ENCODE measurements around the gene LGMN. TPM values are rescaled to one million over a fixed set of nuclear protein-coding genes. Genes with fewer than 3 reads are reported as not detected.
"Not testable (repeated sequence)": the region's sequence is repeated elsewhere in the genome, so short reads cannot be mapped to it uniquely, and the experiment has no call there.

Gene LGMN
- total and polyA plus RNA-seq, 2 donors (not counting 1 experiment from before 2014, with no cell fraction given), result 22.6 to 61.0 TPM

GRCh38 chr14:92768795-92769194 is 20.4 kb upstream of the LGMN start:
- Histone ChIP-seq H3K27me3 (ENCODE audit: control insufficient read depth, insufficient read depth, low read length) (no peaks in the 10 kb centered on the region), H3K9me3 (ENCODE audit: control insufficient read depth, insufficient read depth, low read depth, low read length) (no peaks in the 10 kb centered on the region), H3K36me3 (ENCODE audit: control insufficient read depth, insufficient read depth, low read length) (no peaks in the 10 kb centered on the region), H4K20me1 (ENCODE audit: control insufficient read depth, extremely low read depth, insufficient read depth, low read length) (no peaks in the 10 kb centered on the region), H3K4me2 (ENCODE audit: extremely low read depth, insufficient read depth, low read length) (no peak overlapping the region), H2AFZ (ENCODE audit: low read length) (no peak overlapping the region), H3K27ac (ENCODE audit: insufficient read depth, low read length) (no peak overlapping the region), H3K79me2 (ENCODE audit: control insufficient read depth, insufficient read depth, low read length) (no peaks in the 10 kb centered on the region), H3K4me3 (replicated peaks in 1 of 4; ENCODE audit: control extremely low read depth in 1 of 4, insufficient read depth in 1 of 4, low read depth in 3 of 4, low read length in 4 of 4) (no peak overlapping the region), H3K9ac (ENCODE audit: insufficient read depth, low read length) (no peak overlapping the region), H3K4me1 (ENCODE audit: control insufficient read depth, extremely low read depth, insufficient read depth, low read length) (no peaks in the 10 kb centered on the region)
- DNase-seq (ENCODE audit: low read depth in 2 of 2), result no peak
- TF ChIP-seq EZH2 (IDR thresholded peaks at IDR 0.05; ENCODE audit: low read length, missing control alignments), result no peak
- no peak for TF ChIP-seq CTCF (conservative IDR thresholded peaks at IDR 0.05 in 1 of 2, IDR thresholded peaks at IDR 0.05 in 1 of 2; ENCODE audit: low read depth in 1 of 2, low read length in 2 of 2)

- H3K27me3 ChIP-seq (ENCODE audit: control insufficient read depth, insufficient read depth, low read length); H4K20me1 ChIP-seq (ENCODE audit: control insufficient read depth, extremely low read depth, insufficient read depth, low read length); H3K27ac ChIP-seq (ENCODE audit: insufficient read depth, low read length); H3K4me2 ChIP-seq (ENCODE audit: extremely low read depth, insufficient read depth, low read length); H3K4me3 ChIP-seq (replicated peaks in 1 of 4; ENCODE audit: control extremely low read depth in 1 of 4, insufficient read depth in 1 of 4, low read depth in 3 of 4, low read length in 4 of 4); H2AFZ ChIP-seq (ENCODE audit: low read length); H3K4me1 ChIP-seq (ENCODE audit: control insufficient read depth, extremely low read depth, insufficient read depth, low read length); H3K9ac ChIP-seq (ENCODE audit: insufficient read depth, low read length); H3K9me3 ChIP-seq (ENCODE audit: control insufficient read depth, insufficient read depth, low read depth, low read length); H3K79me2 ChIP-seq (ENCODE audit: control insufficient read depth, insufficient read depth, low read length); H3K36me3 ChIP-seq (ENCODE audit: control insufficient read depth, insufficient read depth, low read length): not testable (repeated sequence)
- DNase-seq (ENCODE audit: low read depth in 2 of 2), result peak in 1 of 2 donors; percentile 79
Measured at GRCh38 chr14:92768236-92768635, 19.8 kb upstream of the LGMN start.

GRCh38 chr14:92763666-92764631 is 15.5 kb upstream of the LGMN start:
- H3K9me3 ChIP-seq (ENCODE audit: control insufficient read depth, insufficient read depth, low read depth, low read length); H3K9ac ChIP-seq (ENCODE audit: insufficient read depth, low read length); H3K4me2 ChIP-seq (ENCODE audit: extremely low read depth, insufficient read depth, low read length); H3K27ac ChIP-seq (ENCODE audit: insufficient read depth, low read length); H3K27me3 ChIP-seq (ENCODE audit: control insufficient read depth, insufficient read depth, low read length); H3K79me2 ChIP-seq (ENCODE audit: control insufficient read depth, insufficient read depth, low read length); H3K4me3 ChIP-seq (replicated peaks in 1 of 4; ENCODE audit: control extremely low read depth in 1 of 4, insufficient read depth in 1 of 4, low read depth in 3 of 4, low read length in 4 of 4); H2AFZ ChIP-seq (ENCODE audit: low read length); H4K20me1 ChIP-seq (ENCODE audit: control insufficient read depth, extremely low read depth, insufficient read depth, low read length); H3K36me3 ChIP-seq (ENCODE audit: control insufficient read depth, insufficient read depth, low read length); H3K4me1 ChIP-seq (ENCODE audit: control insufficient read depth, extremely low read depth, insufficient read depth, low read length); DNase-seq (ENCODE audit: low read depth in 2 of 2): not testable (repeated sequence)

GRCh38 chr14:92760524-92760805 is 12.0 kb upstream of the LGMN start:
- no peak overlapping the region for H3K27ac ChIP-seq (ENCODE audit: insufficient read depth, low read length)
- no peak overlapping the region for H3K9ac ChIP-seq (ENCODE audit: insufficient read depth, low read length)
- peak in 1 of 2 donors; percentile 50 for DNase-seq (ENCODE audit: low read depth in 2 of 2)
- H4K20me1 ChIP-seq (ENCODE audit: control insufficient read depth, extremely low read depth, insufficient read depth, low read length), result no peaks in the 10 kb centered on the region
- TF ChIP-seq EZH2 (IDR thresholded peaks at IDR 0.05; ENCODE audit: low read length, missing control alignments), result no peak
- no peak for TF ChIP-seq CTCF (conservative IDR thresholded peaks at IDR 0.05 in 1 of 2, IDR thresholded peaks at IDR 0.05 in 1 of 2; ENCODE audit: low read depth in 1 of 2, low read length in 2 of 2)
- no peaks in the 10 kb centered on the region for H3K36me3 ChIP-seq (ENCODE audit: control insufficient read depth, insufficient read depth, low read length)
- no peak overlapping the region for H3K4me3 ChIP-seq (replicated peaks in 1 of 4; ENCODE audit: control extremely low read depth in 1 of 4, insufficient read depth in 1 of 4, low read depth in 3 of 4, low read length in 4 of 4)
- H3K27me3 ChIP-seq (ENCODE audit: control insufficient read depth, insufficient read depth, low read length), result peaks cover 5% of the 10 kb centered on the region
- H3K4me2 ChIP-seq (ENCODE audit: extremely low read depth, insufficient read depth, low read length), result no peak overlapping the region
- no peaks in the 10 kb centered on the region for H3K79me2 ChIP-seq (ENCODE audit: control insufficient read depth, insufficient read depth, low read length)
- no peaks in the 10 kb centered on the region for H3K9me3 ChIP-seq (ENCODE audit: control insufficient read depth, insufficient read depth, low read depth, low read length)
- no peaks in the 10 kb centered on the region for H3K4me1 ChIP-seq (ENCODE audit: control insufficient read depth, extremely low read depth, insufficient read depth, low read length)
- no peak overlapping the region for H2AFZ ChIP-seq (ENCODE audit: low read length)
